Measurements from ENCODE around the gene PILRA.

DNA sequence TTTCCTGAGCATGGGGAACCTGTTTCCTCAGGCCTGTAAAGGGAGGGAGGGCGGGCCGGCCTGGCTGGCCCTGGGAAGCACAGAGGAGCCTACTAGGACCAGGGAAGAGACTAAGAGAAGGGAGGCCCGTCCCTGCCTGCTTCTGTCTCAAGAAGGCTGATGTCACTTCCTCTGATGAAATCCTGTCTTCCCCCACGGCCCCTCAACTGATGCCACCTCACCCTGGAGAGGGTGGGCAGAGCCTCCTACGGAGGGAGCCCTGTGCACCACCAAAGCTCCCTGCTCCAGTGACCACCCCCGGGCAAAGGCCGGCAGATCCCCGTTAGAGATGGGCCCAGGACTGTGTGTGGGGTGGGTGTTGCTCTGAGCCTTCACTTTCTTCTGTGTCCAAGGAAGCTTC lies 1.0 kb upstream of the PILRA start:
- TF ChIP-seq POLR2A (IDR thresholded peaks at IDR 0.05) = no peak
- TF ChIP-seq, protein P1, sequence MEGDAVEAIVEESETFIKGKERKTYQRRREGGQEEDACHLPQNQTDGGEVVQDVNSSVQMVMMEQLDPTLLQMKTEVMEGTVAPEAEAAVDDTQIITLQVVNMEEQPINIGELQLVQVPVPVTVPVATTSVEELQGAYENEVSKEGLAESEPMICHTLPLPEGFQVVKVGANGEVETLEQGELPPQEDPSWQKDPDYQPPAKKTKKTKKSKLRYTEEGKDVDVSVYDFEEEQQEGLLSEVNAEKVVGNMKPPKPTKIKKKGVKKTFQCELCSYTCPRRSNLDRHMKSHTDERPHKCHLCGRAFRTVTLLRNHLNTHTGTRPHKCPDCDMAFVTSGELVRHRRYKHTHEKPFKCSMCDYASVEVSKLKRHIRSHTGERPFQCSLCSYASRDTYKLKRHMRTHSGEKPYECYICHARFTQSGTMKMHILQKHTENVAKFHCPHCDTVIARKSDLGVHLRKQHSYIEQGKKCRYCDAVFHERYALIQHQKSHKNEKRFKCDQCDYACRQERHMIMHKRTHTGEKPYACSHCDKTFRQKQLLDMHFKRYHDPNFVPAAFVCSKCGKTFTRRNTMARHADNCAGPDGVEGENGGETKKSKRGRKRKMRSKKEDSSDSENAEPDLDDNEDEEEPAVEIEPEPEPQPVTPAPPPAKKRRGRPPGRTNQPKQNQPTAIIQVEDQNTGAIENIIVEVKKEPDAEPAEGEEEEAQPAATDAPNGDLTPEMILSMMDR (IDR thresholded peaks at IDR 0.05) = no peak
